KMS-11 (cell line): ENCODE results near the gene FBXW8.

Source experiments
- H2AFZ ChIP-seq: fragments of 200-600 bp; sonication (generic); 2 replicates; pipeline ENCODE4 v1.6.1; 2016; ENCODE audit warnings: antibody characterized with exemption, mixed run types, low read depth
- H3K27ac ChIP-seq: fragments of 200-600 bp; sonication (generic); 2 replicates; pipeline ENCODE4 v1.6.1; 2016; ENCODE audit warnings: mild to moderate bottlenecking, mixed run types
- H3K27me3 ChIP-seq: fragments of 200-600 bp; sonication (generic); 2 replicates; pipeline ENCODE4 v1.6.1; 2017; ENCODE audit warnings: mild to moderate bottlenecking, low read depth, mixed run types, moderate library complexity; ENCODE audit not compliant: insufficient read depth
- H3K36me3 ChIP-seq: fragments of 200-600 bp; sonication (generic); 2 replicates; pipeline ENCODE4 v1.6.1; 2017; ENCODE audit warnings: mild to moderate bottlenecking, mixed run types; ENCODE audit not compliant: insufficient read depth
- H3K4me1 ChIP-seq: fragments of 200-600 bp; sonication (generic); 2 replicates; pipeline ENCODE4 v1.6.1; 2016; ENCODE audit warnings: mild to moderate bottlenecking, low read depth, mixed run types; ENCODE audit not compliant: poor library complexity, severe bottlenecking
- H3K4me2 ChIP-seq: fragments of 200-600 bp; sonication (generic); 2 replicates; pipeline ENCODE4 v1.7.0; 2016; ENCODE audit warnings: mild to moderate bottlenecking, mixed run types
- H3K4me3 ChIP-seq: fragments of 200-600 bp; sonication (generic); IDR thresholded peaks from 2 replicates; pipeline ENCODE4 v1.6.1; 2017; ENCODE audit warnings: low read depth, low read length, mixed read lengths; ENCODE audit not compliant: insufficient read depth
- H3K79me2 ChIP-seq: fragments of 200-600 bp; sonication (generic); 2 replicates; pipeline ENCODE4 v1.6.1; 2016; ENCODE audit warnings: low read depth, mixed run types; ENCODE audit not compliant: insufficient read depth
- H3K9ac ChIP-seq: fragments of 200-600 bp; sonication (generic); 2 replicates; pipeline ENCODE4 v1.6.1; 2016; ENCODE audit warnings: mild to moderate bottlenecking, mixed run types
- H4K20me1 ChIP-seq: fragments of 200-600 bp; sonication (generic); 2 replicates; pipeline ENCODE4 v1.6.1; 2016; ENCODE audit warnings: mild to moderate bottlenecking, mixed run types; ENCODE audit not compliant: insufficient read depth
- TF ChIP-seq, protein P1 (sequence below): fragments of 200-600 bp; sonication (generic); conservative IDR thresholded peaks from 2 replicates; pipeline ENCODE4 v1.6.1; 2017; ENCODE audit warnings: low read depth, mild to moderate bottlenecking, antibody characterized with exemption, low read length, moderate library complexity, mixed read lengths

Gene FBXW8

GRCh38 chr12:117038023-117038680 is 127.4 kb downstream of the FBXW8 start:
- TF ChIP-seq, protein P1, sequence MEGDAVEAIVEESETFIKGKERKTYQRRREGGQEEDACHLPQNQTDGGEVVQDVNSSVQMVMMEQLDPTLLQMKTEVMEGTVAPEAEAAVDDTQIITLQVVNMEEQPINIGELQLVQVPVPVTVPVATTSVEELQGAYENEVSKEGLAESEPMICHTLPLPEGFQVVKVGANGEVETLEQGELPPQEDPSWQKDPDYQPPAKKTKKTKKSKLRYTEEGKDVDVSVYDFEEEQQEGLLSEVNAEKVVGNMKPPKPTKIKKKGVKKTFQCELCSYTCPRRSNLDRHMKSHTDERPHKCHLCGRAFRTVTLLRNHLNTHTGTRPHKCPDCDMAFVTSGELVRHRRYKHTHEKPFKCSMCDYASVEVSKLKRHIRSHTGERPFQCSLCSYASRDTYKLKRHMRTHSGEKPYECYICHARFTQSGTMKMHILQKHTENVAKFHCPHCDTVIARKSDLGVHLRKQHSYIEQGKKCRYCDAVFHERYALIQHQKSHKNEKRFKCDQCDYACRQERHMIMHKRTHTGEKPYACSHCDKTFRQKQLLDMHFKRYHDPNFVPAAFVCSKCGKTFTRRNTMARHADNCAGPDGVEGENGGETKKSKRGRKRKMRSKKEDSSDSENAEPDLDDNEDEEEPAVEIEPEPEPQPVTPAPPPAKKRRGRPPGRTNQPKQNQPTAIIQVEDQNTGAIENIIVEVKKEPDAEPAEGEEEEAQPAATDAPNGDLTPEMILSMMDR = no peak
- no peaks in the 10 kb centered on the region for H4K20me1 ChIP-seq

GRCh38 chr12:117038919-117039318 is 128.2 kb downstream of the FBXW8 start:
- Histone ChIP-seq H3K4me3 (no peak overlapping the region), H4K20me1 (no peaks in the 10 kb centered on the region), H3K36me3 (no peaks in the 10 kb centered on the region), H3K79me2 (no peaks in the 10 kb centered on the region), H3K27ac (no peak overlapping the region), H3K9ac (no peak overlapping the region), H2AFZ (no peak overlapping the region), H3K27me3 (no peaks in the 10 kb centered on the region), H3K4me1 (no peaks in the 10 kb centered on the region), H3K4me2 (no peak overlapping the region)
- TF ChIP-seq, protein P1 = no peak

More at GRCh38 chr12:117038023-117038680, 127.4 kb downstream of the FBXW8 start:
- H3K4me2 ChIP-seq = no peak overlapping the region
- no peaks in the 10 kb centered on the region for H3K36me3 ChIP-seq
- H3K79me2 ChIP-seq = no peaks in the 10 kb centered on the region
- no peak overlapping the region for H3K4me3 ChIP-seq
- no peak overlapping the region for H3K9ac ChIP-seq
- H3K27ac ChIP-seq = no peak overlapping the region
- H3K4me1 ChIP-seq = no peaks in the 10 kb centered on the region
- no peaks in the 10 kb centered on the region for H3K27me3 ChIP-seq
- H2AFZ ChIP-seq = no peak overlapping the region

GRCh38 chr12:117039891-117040309 is 129.2 kb downstream of the FBXW8 start:
- Histone ChIP-seq H3K4me3 (no peak overlapping the region), H3K9ac (no peak overlapping the region), H4K20me1 (no peaks in the 10 kb centered on the region), H3K4me1 (no peaks in the 10 kb centered on the region), H2AFZ (no peak overlapping the region), H3K27me3 (no peaks in the 10 kb centered on the region), H3K79me2 (no peaks in the 10 kb centered on the region), H3K27ac (no peak overlapping the region), H3K36me3 (no peaks in the 10 kb centered on the region), H3K4me2 (no peak overlapping the region)
- TF ChIP-seq, protein P1 = no peak

GRCh38 chr12:117040496-117040895 is 129.7 kb downstream of the FBXW8 start:
- no peak overlapping the region for H2AFZ ChIP-seq
- H3K4me1 ChIP-seq = no peaks in the 10 kb centered on the region
- H3K79me2 ChIP-seq = no peaks in the 10 kb centered on the region
- H4K20me1 ChIP-seq = no peaks in the 10 kb centered on the region
- H3K4me3 ChIP-seq = no peak overlapping the region
- no peak overlapping the region for H3K27ac ChIP-seq
- H3K9ac ChIP-seq = no peak overlapping the region
- TF ChIP-seq, protein P1 = no peak
- no peaks in the 10 kb centered on the region for H3K36me3 ChIP-seq
- no peak overlapping the region for H3K4me2 ChIP-seq
- no peaks in the 10 kb centered on the region for H3K27me3 ChIP-seq
